ENCODE measurements around the gene SOCS7.

DNA sequence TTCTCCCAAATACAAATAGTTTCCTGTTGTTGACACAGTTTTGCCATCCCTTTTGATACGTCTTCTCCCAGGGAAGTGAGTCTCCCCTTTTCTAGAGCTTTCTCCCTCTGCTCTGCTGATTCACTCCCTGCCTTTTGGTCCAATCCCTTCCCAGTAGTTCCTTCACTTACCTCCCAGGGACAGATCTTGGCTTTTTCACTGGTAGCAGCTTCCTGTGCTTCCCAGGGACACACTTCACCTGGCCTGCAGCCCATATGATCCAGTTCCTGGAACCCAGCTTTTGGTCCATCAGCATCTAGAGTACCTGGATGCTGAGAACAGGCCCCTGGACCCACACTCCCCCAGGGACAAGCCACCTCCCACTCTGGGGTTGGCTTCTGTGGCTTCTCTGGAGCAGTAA is 23.7 kb upstream of the SOCS7 start:
- TF ChIP-seq ARNTL (CRISPR knock-in tag; IDR thresholded peaks at IDR 0.05; ENCODE audit: borderline replicate concordance, low read depth) (no peak), PPARA (CRISPR knock-in tag; IDR thresholded peaks at IDR 0.05; ENCODE audit: borderline replicate concordance) (no peak), ZFP30 (CRISPR knock-in tag; IDR thresholded peaks at IDR 0.05) (no peak), ZNF565 (CRISPR knock-in tag; conservative IDR thresholded peaks at IDR 0.05; ENCODE audit: low read depth) (no peak), TCF4 (CRISPR knock-in tag; IDR thresholded peaks at IDR 0.05; ENCODE audit: borderline replicate concordance) (no peak), ZNF8 (CRISPR knock-in tag; IDR thresholded peaks at IDR 0.05) (no peak), ZFP3 (CRISPR knock-in tag; IDR thresholded peaks at IDR 0.05) (no peak), ESRRG (CRISPR knock-in tag; IDR thresholded peaks at IDR 0.05) (no peak)
- TF ChIP-seq, protein P1, sequence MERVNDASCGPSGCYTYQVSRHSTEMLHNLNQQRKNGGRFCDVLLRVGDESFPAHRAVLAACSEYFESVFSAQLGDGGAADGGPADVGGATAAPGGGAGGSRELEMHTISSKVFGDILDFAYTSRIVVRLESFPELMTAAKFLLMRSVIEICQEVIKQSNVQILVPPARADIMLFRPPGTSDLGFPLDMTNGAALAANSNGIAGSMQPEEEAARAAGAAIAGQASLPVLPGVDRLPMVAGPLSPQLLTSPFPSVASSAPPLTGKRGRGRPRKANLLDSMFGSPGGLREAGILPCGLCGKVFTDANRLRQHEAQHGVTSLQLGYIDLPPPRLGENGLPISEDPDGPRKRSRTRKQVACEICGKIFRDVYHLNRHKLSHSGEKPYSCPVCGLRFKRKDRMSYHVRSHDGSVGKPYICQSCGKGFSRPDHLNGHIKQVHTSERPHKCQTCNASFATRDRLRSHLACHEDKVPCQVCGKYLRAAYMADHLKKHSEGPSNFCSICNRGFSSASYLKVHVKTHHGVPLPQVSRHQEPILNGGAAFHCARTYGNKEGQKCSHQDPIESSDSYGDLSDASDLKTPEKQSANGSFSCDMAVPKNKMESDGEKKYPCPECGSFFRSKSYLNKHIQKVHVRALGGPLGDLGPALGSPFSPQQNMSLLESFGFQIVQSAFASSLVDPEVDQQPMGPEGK (CRISPR knock-in tag; IDR thresholded peaks at IDR 0.05; ENCODE audit: borderline replicate concordance): no peak

All from SK-N-SH treated with all-trans-retinoic acid at 6 μM for 48 hours (cell line).